Activated T-cell treated with anti-CD3 and anti-CD28 coated beads, Interleukin-2, amount 50 U/mL, for 72 hours (primary cell): Measurements from ENCODE around the gene ELMO1. TPM values are rescaled to one million over a fixed set of nuclear protein-coding genes. Genes with fewer than 3 reads are reported as not detected.
A peak's percentile ranks its signal among the peaks of the same experiment; 100 is the strongest.
"Not testable (repeated sequence)": the region's sequence is repeated elsewhere in the genome, so short reads cannot be mapped to it uniquely, and the experiment has no call there.

Experiments
- ATAC-seq, 2 donors: fragments of 150-1000 bp; cut with Tn5 transposase; replicated peaks in 1 of 2; 2 replicates each; pipeline ENCODE4 v1.10.0; 2021; ENCODE audit warnings: moderate library complexity in 2 of 2, mild to moderate bottlenecking in 1 of 2
- DNase-seq, 2 donors: peaks; one replicate each; pipeline ENCODE4 v3.0.0; 2021 to 2022; ENCODE audit warnings: mixed read lengths in 1 of 2
- H3K27ac Mint-ChIP-seq: one replicate; pipeline ENCODE4 v1.8.0; 2022; ENCODE audit warnings: mild to moderate bottlenecking, moderate library complexity, mixed read lengths
- H3K27me3 Mint-ChIP-seq: one replicate; pipeline ENCODE4 v1.8.0; 2022; ENCODE audit warnings: low read depth, mixed read lengths
- H3K36me3 Mint-ChIP-seq, 2 donors: one replicate each; pipeline ENCODE4 v1.8.0; 2022; ENCODE audit warnings: mixed read lengths in 2 of 2, mild to moderate bottlenecking in 1 of 2; ENCODE audit not compliant: insufficient read depth in 2 of 2
- H3K4me1 Mint-ChIP-seq: one replicate; pipeline ENCODE4 v1.8.0; 2022; ENCODE audit warnings: low read depth, mixed read lengths
- H3K4me3 Mint-ChIP-seq, 2 donors: one replicate each; pipeline ENCODE4 v1.8.0; 2022; ENCODE audit warnings: mild to moderate bottlenecking in 2 of 2, mixed read lengths in 2 of 2, moderate library complexity in 2 of 2
- H3K9me3 Mint-ChIP-seq, 2 donors: one replicate each; pipeline ENCODE4 v1.8.0; 2022; ENCODE audit warnings: mixed read lengths in 2 of 2
- total RNA-seq, 2 donors: library from RNA; stranded (reverse); gene quantifications; one replicate each; pipeline ENCODE4 v1.2.3, GENCODE V29; 2022

The ELMO1 gene
- total RNA-seq, 2 donors from 2014 or later = 97.2 to 113 TPM

DNA sequence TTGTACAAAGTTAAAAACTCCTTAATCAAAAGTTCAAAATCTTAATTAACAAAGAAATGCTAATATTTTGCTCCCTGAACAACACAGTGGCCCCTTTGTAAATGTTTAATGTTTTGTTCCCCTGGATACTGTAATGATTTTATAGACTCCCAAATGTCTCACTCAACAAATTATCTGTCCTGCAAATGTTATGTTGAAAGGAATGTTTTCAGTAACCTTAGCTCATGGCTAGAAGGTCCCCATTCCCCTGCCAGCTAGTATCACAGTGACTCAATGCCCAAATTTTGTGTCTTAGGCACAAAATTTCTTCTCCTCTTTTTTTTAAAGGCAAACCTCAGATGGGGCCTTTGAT, 298.9 kb downstream of the ELMO1 start:
- no peak for DNase-seq
- Mint-ChIP-seq H3K27me3 (no peaks in the 10 kb centered on the region), H3K4me1 (no peaks in the 10 kb centered on the region), H3K4me3 (no peak overlapping the region), H3K9me3 (no peaks in the 10 kb centered on the region), H3K27ac (peak overlapping the region; percentile 71), H3K36me3 (peaks cover 4 to 22% of the 10 kb centered on the region in 2 donors)
- ATAC-seq = no peak

- no peak overlapping the region for H3K27ac Mint-ChIP-seq
- no peak for ATAC-seq
- H3K4me1 Mint-ChIP-seq = no peaks in the 10 kb centered on the region
- DNase-seq = no peak
- no peak overlapping the region for H3K4me3 Mint-ChIP-seq
- no peaks in the 10 kb centered on the region for H3K9me3 Mint-ChIP-seq
- peaks cover 4 to 18% of the 10 kb centered on the region in 2 donors for H3K36me3 Mint-ChIP-seq
- H3K27me3 Mint-ChIP-seq = no peaks in the 10 kb centered on the region
Observed at GRCh38 chr7:37149051-37149772, 299.5 kb downstream of the ELMO1 start.

GRCh38 chr7:37145682-37146081, 303.0 kb downstream of the ELMO1 start:
- no peak for ATAC-seq
- Mint-ChIP-seq H3K36me3 (peaks cover 10 to 23% of the 10 kb centered on the region in 2 donors), H3K4me3 (no peak overlapping the region), H3K9me3 (peaks cover 1 to 6% of the 10 kb centered on the region in 2 donors), H3K27me3 (no peaks in the 10 kb centered on the region), H3K4me1 (no peaks in the 10 kb centered on the region), H3K27ac (no peak overlapping the region)
- no peak for DNase-seq

GRCh38 chr7:37144423-37144822, 304.2 kb downstream of the ELMO1 start:
- Mint-ChIP-seq H3K9me3 (peaks cover 10 to 15% of the 10 kb centered on the region in 2 donors), H3K27ac (peak overlapping the region; percentile 78), H3K4me1 (no peaks in the 10 kb centered on the region), H3K4me3 (no peak overlapping the region), H3K36me3 (peaks cover 20 to 35% of the 10 kb centered on the region in 2 donors), H3K27me3 (no peaks in the 10 kb centered on the region)
- ATAC-seq (no peak), DNase-seq (no peak)

DNA sequence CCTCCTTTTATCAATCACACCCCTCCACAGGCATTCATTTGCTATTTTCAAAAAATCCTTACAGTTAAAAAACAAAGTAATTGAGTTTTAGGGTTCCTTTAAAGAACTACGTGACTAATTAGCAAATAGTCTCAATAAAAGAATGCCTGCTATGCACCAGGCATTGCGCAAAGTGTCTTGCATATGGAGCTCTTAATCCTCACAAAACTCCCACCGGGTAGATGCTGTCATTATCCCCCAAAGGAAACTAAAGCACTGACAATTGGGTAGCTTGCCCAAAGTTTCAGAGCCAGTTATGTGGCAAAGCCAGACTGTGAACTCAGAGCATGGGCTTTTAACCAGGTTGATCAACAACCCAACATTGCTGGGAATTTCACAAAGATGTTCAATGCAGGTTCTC, 305.7 kb downstream of the ELMO1 start:
- no peak for DNase-seq
- Mint-ChIP-seq H3K9me3 (peaks cover 16 to 17% of the 10 kb centered on the region in 2 donors), H3K36me3 (peaks cover 25 to 47% of the 10 kb centered on the region in 2 donors), H3K27ac (no peak overlapping the region), H3K27me3 (no peaks in the 10 kb centered on the region), H3K4me3 (no peak overlapping the region), H3K4me1 (no peaks in the 10 kb centered on the region)
- no peak for ATAC-seq

DNA sequence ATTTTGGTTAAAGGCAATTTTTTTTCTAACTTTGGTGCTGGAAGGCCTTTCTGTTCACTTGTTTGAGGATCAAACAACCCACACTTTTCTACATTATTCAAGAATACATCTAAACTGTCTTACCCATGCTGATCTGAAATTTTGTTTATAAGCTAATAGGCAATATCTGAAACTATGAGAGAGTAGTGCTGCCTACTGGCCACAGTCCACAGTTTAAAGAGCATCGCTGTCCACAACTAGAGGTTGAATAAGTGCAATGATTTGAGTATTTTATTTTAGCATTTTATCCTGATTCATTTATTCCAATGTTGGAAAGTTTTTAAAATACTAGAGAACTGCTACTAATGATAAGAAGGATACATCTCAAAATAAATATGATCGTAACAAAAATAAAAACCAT, 306.9 kb downstream of the ELMO1 start:
- no peak for ATAC-seq
- no peak overlapping the region for H3K27ac Mint-ChIP-seq
- peaks cover 26 to 42% of the 10 kb centered on the region in 2 donors for H3K36me3 Mint-ChIP-seq
- H3K4me3 Mint-ChIP-seq = no peak overlapping the region
- H3K27me3 Mint-ChIP-seq = no peaks in the 10 kb centered on the region
- peaks cover 16 to 21% of the 10 kb centered on the region in 2 donors for H3K9me3 Mint-ChIP-seq
- no peaks in the 10 kb centered on the region for H3K4me1 Mint-ChIP-seq
- no peak for DNase-seq

DNA sequence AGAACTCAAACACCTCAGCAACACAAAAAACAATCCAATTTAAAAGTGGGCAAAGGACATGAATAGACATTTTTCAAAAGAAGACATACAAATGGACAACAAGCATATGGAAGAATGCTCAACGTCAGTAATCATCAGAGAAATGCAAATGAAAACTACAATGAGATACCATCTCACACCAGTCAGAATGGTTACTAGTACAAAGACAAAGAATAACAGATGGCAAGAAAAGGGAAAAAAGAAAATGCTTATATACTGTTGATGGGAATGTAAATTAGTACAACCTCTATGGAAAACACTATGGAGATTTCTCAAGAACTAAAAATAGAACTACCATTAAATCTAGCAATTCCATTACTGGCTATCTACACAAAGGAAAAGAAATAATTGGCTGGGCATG, 314.8 kb downstream of the ELMO1 start:
- not testable (repeated sequence) for H3K4me1 Mint-ChIP-seq, H3K9me3 Mint-ChIP-seq, ATAC-seq, H3K27ac Mint-ChIP-seq, DNase-seq, H3K4me3 Mint-ChIP-seq, H3K27me3 Mint-ChIP-seq
- H3K36me3 Mint-ChIP-seq = peaks cover 30 to 42% of the 10 kb centered on the region in 2 donors

GRCh38 chr7:37131855-37132254, 316.8 kb downstream of the ELMO1 start:
- Mint-ChIP-seq H3K27me3 (no peaks in the 10 kb centered on the region), H3K36me3 (peaks cover 32 to 43% of the 10 kb centered on the region in 2 donors), H3K4me1 (no peaks in the 10 kb centered on the region), H3K9me3 (peaks cover 1 to 3% of the 10 kb centered on the region in 2 donors), H3K4me3 (no peak overlapping the region), H3K27ac (no peak overlapping the region)
- DNase-seq (no peak), ATAC-seq (no peak)

GRCh38 chr7:37129035-37129425, 319.6 kb downstream of the ELMO1 start:
- Mint-ChIP-seq H3K27me3 (no peaks in the 10 kb centered on the region), H3K9me3 (peaks cover 0 to 2% of the 10 kb centered on the region in 2 donors), H3K27ac (no peak overlapping the region), H3K36me3 (peaks cover 41 to 52% of the 10 kb centered on the region in 2 donors), H3K4me1 (no peaks in the 10 kb centered on the region), H3K4me3 (no peak overlapping the region)
- ATAC-seq = no peak
- DNase-seq = no peak

GRCh38 chr7:37128327-37129034, 320.2 kb downstream of the ELMO1 start:
- Mint-ChIP-seq H3K4me1 (no peaks in the 10 kb centered on the region), H3K27me3 (no peaks in the 10 kb centered on the region), H3K36me3 (peaks cover 35 to 47% of the 10 kb centered on the region in 2 donors), H3K9me3 (peaks cover 0 to 2% of the 10 kb centered on the region in 2 donors), H3K27ac (peak overlapping the region; percentile 54), H3K4me3 (no peak overlapping the region)
- no peak for ATAC-seq
- DNase-seq = no peak

DNA sequence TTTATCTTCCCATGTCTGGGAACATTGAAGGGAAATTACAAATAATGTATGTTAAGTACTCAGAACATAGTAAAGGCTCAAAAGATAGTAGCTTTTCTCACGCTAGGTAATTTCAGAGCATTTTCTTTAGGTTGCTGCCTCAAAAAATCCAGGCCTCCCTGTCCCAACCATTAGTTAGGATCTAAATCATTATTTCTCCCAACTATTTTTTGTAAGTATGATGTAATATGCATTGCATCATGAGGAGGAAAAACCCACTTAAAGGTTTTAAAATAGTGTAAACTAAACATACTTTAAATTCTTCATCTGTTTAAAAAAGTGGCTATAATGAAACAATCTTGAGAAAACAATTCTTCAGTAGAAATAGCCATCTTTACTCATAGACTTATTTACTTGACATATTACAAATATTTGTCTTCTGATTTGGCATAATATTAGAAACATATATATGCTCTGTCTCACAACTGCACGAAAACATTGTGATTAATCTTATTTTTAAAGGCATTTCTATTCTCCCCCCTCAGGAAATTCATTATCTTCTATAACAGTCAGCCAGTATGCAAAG, 329.3 kb downstream of the ELMO1 start:
- no peak for ATAC-seq
- Mint-ChIP-seq H3K4me3 (no peak overlapping the region), H3K27me3 (no peaks in the 10 kb centered on the region), H3K9me3 (peaks cover 2 to 3% of the 10 kb centered on the region in 2 donors), H3K4me1 (peaks cover 41% of the 10 kb centered on the region), H3K27ac (no peak overlapping the region), H3K36me3 (peaks cover 5 to 12% of the 10 kb centered on the region in 2 donors)
- DNase-seq = no peak

DNA sequence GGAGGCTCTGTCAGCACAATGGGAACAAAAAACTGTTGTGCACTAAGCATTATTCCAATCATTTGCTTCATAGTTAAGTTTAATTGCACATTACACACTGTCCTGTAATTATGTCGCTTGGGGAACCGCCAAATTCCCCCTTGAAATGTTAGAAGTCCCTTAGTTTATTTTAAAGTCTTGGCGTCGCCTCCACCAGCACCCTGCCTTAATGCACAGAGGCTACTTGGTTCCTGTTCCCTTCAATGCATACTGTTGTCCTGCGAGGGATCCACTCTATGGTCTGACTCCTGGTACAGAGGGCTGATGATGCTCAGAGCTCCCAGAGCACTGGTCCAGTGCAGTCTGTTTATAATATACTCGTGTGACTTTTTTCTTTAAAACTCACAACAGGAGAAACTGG, 330.7 kb downstream of the ELMO1 start:
- Mint-ChIP-seq H3K9me3 (peaks cover 4 to 8% of the 10 kb centered on the region in 2 donors), H3K4me3 (no peak overlapping the region), H3K27me3 (no peaks in the 10 kb centered on the region), H3K27ac (no peak overlapping the region), H3K36me3 (peaks cover 4 to 14% of the 10 kb centered on the region in 2 donors), H3K4me1 (peaks cover 45% of the 10 kb centered on the region)
- ATAC-seq (no peak), DNase-seq (no peak)

DNA sequence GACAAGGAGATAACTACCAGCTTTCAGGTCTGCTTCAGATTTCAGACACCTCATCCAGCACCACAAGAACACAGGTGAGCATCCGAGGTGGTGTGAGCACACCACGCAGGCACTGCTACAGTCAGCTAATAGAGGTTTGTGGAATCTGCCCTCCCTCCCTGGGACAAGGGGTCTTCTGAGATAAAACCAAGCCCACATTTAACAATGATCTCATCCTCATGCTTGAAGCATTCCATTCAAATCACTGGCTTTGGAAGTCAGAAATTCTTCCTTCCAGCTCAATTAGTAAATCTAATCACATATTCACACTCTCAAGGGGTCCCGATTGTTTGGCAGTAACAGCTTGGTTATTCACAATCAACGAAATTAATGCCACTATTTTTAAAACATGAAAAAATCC, 331.4 kb downstream of the ELMO1 start:
- Mint-ChIP-seq H3K27ac (no peak overlapping the region), H3K4me1 (peaks cover 40% of the 10 kb centered on the region), H3K9me3 (peaks cover 4 to 6% of the 10 kb centered on the region in 2 donors), H3K36me3 (peaks cover 3 to 11% of the 10 kb centered on the region in 2 donors), H3K4me3 (no peak overlapping the region), H3K27me3 (no peaks in the 10 kb centered on the region)
- DNase-seq (no peak), ATAC-seq (no peak)
